Fibroblast of skin of right quadriceps (primary cell): ENCODE results near the gene UGT2A3.

Experiments used
- DNase-seq: peaks from one replicate; pipeline ENCODE4 v3.0.0-alpha.2; 2013

The UGT2A3 gene

GRCh38 chr4:68909385-68909784, 42.2 kb downstream of the UGT2A3 start:
- DNase-seq, result no peak

- DNase-seq, result no peak
Observed at GRCh38 chr4:68907788-68908700, 43.6 kb downstream of the UGT2A3 start.

GRCh38 chr4:68907245-68907644, 44.4 kb downstream of the UGT2A3 start:
- no peak for DNase-seq

GRCh38 chr4:68906780-68907137, 44.8 kb downstream of the UGT2A3 start:
- no peak for DNase-seq

GRCh38 chr4:68905939-68906779, 45.4 kb downstream of the UGT2A3 start:
- no peak for DNase-seq

GRCh38 chr4:68905598-68905938, 46.0 kb downstream of the UGT2A3 start:
- DNase-seq, result no peak

GRCh38 chr4:68904786-68905185, 46.8 kb downstream of the UGT2A3 start:
- DNase-seq, result no peak

GRCh38 chr4:68896749-68897148, 54.9 kb downstream of the UGT2A3 start:
- DNase-seq, result no peak

GRCh38 chr4:68895561-68896198, 55.9 kb downstream of the UGT2A3 start:
- no peak for DNase-seq

GRCh38 chr4:68892861-68893260, 58.7 kb downstream of the UGT2A3 start:
- no peak for DNase-seq

GRCh38 chr4:68891678-68892077, 59.9 kb downstream of the UGT2A3 start:
- no peak for DNase-seq

GRCh38 chr4:68885545-68885944, 66.1 kb downstream of the UGT2A3 start:
- DNase-seq, result no peak

- no peak for DNase-seq
Observed at GRCh38 chr4:68883870-68884269, 67.7 kb downstream of the UGT2A3 start.
